ENCODE results near the gene PCP4L1.
"Not testable (repeated sequence)": the region's sequence is repeated elsewhere in the genome, so short reads cannot be mapped to it uniquely, and the experiment has no call there.

The PCP4L1 gene

DNA sequence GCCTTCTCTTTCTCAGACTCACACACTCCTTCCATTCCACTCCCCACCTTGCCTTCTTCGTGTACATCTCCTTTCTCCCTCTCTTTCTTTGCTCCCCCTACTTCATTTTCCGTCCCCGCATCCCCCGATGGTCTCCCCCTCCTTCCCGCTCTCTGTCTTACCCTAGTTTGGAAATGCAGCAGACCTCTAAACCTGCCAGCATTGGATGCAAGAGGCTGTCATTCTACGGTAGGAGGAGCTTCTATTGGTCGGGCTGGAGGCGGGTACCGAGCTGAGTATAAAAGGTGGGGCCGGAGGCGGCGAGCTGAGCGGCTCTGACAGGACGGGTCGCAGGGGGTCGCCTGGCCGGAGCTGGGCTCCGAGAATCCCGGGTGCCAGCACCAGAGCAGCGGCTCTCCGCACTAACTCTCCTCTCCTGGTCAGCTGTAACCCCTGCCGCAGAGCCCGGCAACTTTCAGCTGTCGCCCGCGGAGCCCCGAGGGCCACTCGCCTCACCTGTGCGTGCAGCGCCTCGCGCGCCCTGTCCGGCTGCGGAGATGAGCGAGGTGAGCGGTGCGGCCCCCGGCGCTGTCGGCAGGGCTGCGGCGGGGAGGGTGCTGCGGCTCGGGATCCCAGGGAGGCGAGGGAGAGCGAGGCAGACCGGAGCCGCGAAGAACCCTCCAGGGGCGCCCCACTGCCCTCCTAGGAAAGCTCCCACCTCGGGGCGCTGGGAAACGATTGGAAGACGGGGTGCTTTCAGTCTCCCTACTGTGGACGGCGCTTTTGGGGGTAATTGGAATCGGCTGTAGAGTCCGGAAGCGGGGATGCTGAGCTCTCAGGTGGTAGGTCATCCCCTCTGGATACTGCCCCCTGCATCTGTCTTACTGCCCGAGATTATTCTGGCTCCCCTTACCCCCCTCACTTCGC, at the start of gene PCP4L1:
TSS of gene PCP4L1 (plus strand) at position 307 of the 906 bp plus-strand sequence. CDS start at position 537, 230 bp downstream.
- peak; percentile 58 for DNase-seq (ENCODE audit: low read depth)

DNA sequence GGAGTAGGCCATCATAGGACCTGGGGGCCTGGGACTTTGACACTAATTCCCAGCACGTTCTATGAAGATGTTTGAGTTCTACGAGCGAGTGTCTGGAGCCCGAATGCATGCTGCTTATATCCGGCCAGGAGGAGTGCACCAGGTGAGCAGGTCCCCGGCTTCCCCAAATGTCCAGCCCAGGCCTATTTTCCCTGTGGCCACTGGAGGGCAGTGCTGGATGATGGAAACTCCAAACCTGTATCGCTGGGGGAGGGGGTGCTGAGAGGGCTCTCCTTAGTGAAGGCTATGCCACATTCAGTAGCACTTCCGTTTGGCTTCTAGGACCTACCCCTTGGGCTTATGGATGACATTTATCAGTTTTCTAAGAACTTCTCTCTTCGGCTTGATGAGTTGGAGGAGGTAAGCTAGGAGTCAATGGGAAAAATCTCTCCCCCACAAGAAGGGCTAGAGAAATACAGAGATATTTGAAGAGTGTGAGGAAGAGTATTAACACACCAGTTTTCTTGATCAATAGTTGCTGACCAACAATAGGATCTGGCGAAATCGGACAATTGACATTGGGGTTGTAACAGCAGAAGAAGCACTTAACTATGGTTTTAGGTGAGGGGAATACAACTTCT, 48.6 kb upstream of the PCP4L1 start:
- peak; percentile 60 for DNase-seq (ENCODE audit: low read depth)

DNA sequence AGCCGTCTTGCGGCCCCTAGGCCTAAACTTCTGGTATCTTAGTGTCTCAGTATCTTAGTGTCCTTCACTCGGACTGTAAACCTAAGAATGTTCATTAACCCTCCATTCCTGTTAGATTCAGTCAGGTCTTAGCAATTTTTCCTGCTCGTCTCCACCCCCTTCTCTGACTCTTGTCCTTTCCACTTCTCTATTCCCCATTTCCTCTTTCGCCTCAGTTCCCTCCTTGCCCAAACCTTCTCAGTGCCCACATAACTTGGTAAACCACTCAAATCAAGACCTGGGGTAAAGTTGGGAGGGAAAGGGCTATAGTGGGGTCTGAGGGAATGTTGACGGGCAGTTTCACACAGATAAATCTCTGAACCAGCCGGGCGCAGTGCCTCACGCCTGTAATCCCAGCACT, 44.2 kb upstream of the PCP4L1 start:
- DNase-seq (ENCODE audit: low read depth): no peak

DNA sequence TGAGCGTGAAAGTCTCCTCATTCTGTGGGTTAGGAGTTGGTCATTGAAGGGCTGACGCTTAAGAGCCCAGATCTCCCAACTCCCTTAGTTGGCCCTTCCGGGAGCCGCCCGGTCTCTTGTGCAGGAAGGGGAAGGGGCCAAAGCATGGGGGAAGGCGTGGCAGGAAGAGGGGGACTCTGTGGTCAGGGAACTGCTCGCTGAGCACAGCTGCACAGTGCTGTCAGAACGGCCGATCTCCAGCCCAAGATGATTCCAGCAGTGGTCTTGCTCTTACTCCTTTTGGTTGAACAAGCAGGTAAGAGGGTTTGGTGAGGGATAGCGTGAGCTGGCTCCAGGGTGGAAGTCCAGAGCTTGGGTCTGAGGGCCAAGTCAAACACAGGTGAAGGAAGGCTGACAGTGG, 43.5 kb upstream of the PCP4L1 start, which contains the start of gene FCER1G:
TSS of gene FCER1G (plus strand) at position 220 of the 400 bp plus-strand sequence. CDS start at position 247, 27 bp downstream.
- no peak for DNase-seq (ENCODE audit: low read depth)

DNA sequence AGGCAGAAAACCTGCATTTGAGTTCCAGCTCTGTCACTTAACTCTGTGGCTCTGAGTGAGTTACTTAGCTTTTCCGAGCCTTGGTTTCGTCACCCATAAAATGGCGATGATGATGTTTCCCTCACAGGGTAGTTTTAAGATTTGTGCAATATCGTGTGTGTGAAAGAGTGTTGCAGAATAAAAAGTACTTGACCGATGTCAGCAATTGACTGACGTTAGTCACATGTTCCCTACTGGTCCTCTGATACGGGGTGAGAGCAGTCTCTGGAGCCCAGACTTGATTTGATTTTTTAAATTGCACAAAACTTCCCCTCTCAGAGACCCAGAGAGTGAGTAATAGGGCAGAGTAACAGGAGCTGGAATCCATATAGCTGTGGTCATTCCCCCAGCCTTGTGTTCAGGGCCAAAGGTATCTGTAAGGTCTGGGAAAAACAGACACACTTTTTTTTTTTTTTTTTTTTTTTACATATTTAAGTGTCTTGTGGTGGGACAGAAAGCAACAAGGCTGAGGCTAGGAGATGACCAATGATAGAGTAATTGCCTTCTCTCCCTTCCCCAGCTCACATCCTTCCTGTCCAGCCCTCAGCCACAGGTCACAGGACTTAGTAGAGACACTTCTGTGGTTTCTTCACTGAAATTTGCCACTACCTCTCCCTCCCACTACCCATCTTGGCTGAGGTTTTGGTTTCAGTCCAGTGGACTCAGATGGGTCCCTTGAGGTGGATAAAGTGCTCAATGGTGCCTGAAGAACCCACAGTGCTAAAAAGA, 41.4 kb upstream of the PCP4L1 start:
- peak; percentile 90 for DNase-seq (ENCODE audit: low read depth)

DNA sequence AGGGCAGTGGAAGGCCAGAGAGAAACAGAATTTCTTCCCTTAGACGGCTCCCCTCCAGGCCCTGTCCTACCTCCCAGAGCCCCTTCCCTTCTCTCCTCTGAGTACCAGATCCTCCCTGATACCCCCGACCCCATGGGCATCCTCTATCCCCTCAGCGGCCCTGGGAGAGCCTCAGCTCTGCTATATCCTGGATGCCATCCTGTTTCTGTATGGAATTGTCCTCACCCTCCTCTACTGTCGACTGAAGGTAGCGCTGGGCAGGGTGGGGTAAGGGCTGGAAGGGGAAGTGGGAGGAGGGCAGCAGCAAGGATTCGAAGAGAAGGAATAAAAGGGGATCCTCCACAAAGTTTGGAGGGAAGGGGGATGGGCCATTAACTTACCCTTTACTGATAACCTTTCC, 40.7 kb upstream of the PCP4L1 start:
- no peak for DNase-seq (ENCODE audit: low read depth)

DNA sequence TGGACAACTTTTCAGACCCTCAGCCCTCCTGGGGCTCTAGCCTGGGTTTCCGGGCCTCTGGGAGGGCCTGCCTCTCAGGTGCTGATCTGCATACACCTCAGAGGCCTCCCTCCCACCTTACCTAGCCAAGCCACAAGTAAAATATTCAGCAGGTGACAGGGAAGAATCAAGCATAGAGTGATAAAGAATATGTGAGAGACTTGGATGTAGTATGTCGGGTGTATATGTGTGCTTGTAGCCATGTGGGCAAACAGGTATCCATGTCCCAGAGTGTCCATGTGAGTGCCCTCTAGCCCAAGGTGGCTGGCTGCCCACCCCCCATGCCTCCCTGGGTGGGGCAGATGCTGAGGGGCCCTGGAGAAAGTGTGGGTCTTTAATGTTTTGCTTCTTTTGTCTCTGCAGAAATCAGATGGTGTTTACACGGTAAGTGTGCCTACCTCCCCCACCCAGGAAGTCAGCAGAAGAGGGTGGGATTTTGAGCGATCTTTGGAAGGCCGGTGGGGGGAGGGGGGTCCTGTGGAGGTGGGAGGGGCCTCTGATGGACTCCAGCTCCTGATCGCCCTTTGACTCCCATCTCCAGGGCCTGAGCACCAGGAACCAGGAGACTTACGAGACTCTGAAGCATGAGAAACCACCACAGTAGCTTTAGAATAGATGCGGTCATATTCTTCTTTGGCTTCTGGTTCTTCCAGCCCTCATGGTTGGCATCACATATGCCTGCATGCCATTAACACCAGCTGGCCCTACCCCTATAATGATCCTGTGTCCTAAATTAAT, 40.1 kb upstream of the PCP4L1 start:
- DNase-seq (ENCODE audit: low read depth): no peak

DNA sequence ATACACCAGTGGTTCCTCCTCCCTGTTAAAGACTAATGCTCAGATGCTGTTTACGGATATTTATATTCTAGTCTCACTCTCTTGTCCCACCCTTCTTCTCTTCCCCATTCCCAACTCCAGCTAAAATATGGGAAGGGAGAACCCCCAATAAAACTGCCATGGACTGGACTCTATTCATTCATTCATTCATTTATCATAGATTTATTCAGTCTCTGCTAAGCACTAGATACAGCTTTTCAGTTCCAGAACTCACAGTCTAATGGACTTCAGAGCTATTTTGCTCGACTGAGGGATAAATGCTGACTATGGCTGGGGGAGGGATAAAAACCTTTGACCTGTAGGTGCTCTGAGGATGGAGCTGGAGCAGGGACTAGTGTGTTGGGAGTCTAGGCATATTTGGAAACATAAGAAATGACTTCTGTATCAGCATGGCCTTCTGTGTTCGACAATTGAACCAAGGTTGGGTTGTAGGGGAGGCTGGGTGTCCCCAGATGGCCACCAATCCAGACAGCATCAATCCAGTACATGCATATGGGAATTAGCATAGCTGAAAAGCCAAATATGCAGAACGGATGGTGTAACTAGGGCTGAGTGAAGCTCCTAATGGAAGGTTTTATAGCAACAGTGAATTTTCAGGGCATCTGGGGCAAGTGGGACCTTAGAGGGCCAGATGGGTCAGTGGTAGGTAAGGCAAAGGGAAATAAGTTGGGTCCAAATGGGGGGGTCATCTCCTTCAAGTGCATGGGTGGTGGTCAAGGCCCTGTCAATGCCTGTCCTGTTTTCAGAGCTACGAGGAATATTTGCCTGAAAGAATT, 39.3 kb upstream of the PCP4L1 start:
- no peak for DNase-seq (ENCODE audit: low read depth)

DNA sequence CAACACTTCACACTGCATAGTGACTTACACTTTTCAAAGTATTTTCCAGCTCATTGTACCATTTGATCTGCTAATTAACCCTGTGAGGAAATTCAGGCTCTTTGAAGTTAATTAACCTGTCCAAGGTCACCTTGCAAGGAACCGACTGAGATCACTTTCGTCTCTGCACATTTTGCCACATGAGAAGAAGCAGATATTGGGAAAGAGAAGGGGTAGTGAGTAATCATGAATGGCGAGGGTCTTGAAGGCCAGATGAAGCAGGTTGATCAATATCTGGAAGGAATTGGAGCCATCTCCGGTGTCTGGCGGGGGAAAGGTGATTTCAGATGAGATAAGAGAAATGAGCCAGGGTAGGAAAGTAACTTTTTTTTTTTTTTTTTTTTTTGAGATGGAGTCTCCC, 38.5 kb upstream of the PCP4L1 start:
- DNase-seq (ENCODE audit: low read depth): no peak

DNA sequence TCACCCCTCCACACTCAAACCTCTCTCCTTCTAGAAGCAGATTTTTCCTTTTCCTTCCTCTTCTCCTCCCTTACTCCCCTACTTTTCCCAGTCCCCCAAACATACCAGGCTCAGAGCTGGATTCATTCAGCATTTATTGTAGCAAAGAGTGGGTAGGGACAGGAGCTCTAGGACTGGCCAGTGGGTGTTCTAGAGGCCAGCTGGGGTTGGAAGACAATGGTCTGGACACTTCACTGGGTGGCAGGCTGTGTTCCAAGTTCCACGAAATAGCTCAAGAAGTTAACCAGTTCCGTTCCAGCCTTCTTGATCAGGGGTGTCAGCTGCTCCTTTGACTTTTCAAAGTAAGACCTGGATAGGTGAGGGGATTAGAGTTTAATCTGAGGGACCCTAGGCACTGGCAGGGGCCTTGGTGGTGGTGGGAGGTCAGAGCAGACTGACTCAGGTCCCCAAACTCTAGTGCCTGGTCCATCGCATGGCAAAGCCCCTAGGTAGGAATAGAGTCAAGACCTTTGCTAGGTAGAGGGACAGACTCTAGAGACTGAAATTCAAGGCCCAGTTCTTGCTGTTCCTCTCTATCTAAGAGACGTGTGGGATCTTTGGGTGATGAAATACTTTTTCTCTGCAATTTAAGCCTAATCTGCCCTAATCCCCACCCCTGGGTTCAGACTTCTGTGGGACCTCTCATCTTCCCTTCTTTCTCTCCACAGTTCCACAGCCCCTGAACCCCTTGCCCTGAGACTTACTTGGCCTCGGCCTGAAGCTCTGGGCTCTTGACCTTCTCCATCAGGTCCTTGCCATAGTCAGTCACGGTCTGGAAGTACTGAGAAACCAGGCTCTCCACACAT, 36.1 kb upstream of the PCP4L1 start:
- DNase-seq (ENCODE audit: low read depth): no peak

DNA sequence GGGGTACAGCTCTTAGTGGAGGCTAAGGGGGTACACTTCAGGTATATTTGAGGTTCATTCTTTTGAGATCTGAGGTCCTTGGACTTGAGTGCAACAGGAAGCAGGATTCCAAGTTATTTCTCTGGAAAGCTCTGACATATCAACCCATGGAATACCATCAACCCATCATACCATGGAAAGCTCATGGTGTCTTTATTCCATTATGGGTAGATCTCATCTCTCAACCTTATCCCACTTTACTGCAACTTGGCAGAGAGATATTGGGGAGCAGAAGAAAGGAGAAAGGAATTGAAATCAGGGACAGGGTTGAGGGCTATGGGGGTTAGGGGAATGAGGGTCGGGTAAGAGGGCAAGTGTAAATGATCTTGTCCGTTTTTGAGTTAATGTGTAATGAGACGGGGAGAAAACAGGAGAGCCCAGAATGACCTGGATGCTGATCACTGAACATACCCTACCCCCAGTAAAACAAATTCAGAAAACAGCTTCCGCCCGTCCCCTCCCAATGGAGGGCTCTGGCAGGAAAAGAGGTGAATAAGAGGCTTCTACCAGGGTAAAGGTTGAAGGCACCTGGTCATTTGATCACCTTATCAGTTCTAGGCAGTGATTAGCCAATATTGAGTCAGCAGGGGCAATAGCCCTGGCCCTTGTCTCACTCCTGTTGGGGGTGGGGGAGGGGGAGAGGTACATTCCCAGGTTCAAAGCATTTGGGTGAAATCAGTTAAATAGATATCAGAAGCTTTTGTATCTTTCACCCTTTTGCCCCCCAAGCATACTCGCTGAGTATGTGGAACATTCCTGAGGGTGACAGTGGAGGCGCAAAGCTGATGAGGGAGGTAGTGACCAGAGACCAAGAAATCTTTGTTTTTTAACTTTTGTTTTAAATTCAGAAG, 34.5 kb upstream of the PCP4L1 start:
- DNase-seq (ENCODE audit: low read depth): no peak

DNA sequence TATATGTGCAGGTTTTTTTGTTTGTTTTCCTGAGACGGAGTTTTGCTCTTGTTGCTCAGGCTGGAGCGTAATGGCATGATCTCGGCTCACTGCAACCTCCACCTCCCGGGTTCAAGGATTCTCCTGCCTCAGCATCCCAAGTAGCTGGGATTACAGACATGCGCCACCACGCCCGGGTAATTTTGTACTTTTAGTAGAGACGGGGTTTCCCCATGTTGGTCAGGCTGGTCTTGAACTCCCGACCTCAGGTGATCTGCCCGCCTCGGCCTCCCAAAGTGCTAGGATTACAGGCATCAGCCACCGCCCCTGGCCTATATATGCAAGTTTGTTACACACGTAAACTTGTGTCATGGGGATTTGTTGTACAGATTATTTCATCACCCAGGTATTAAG, 33.9 kb upstream of the PCP4L1 start:
- DNase-seq (ENCODE audit: low read depth): not testable (repeated sequence)

DNA sequence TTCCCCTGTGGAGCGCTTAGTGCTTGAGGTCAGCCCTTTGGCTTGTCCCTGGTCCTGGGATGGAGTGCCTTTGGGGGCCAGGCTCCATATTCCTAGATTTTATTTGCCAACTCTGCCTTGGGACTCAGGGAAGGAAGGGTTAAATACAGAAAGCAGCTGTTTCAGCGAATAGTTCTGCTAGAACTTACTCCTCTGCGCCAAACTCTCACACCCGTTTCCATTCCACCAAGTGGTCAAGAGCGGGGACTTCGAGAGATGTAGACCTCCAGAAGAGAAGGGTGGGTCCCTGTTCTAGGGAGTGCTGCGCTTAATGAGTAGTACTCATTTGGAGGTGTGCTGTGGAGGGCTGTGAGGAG, 33.4 kb upstream of the PCP4L1 start:
- DNase-seq (ENCODE audit: low read depth): no peak

DNA sequence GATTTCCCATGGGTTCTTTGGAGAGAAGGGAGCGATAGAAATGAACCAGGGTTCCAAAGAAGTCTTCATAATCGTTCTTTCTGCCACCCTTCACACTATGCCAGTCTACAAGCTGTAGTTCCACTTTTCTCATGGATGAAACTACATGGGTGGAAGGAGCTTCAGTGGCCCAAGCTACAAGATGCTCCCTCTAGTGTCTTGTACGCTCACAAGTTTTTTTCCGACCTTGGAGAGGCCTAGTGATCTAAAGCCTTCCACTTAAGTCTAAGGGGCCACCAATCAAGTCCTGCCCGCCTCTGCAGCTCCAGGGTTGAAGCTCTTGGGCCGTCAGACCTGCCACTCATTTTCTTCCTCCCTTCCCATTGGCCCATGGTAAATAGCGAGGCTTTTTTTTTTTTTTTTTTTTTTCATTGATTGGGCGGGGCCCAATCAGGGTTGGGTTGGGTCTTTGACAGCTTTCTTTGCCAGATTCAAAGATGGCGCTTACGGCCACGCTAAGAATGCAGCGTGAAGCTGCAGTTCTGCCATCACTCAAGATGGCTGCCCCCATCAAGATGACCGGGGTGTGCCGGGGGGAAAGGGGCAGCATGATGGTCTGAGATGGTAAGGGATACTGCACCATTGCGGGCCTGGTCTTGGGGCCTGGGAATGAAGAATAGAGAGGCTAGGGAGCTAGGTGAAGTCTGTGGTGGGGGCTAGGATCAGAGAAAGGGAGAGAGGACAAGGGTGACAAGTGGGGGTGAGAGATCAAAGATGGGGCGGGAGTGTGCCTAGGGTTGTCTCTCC, 32.8 kb upstream of the PCP4L1 start, which contains the start of gene TOMM40L:
TSS of gene TOMM40L (plus strand) at position 527 of the 786 bp plus-strand sequence. CDS start 430 bp downstream, outside the sequence.
- peak; percentile 100 for DNase-seq (ENCODE audit: low read depth)

DNA sequence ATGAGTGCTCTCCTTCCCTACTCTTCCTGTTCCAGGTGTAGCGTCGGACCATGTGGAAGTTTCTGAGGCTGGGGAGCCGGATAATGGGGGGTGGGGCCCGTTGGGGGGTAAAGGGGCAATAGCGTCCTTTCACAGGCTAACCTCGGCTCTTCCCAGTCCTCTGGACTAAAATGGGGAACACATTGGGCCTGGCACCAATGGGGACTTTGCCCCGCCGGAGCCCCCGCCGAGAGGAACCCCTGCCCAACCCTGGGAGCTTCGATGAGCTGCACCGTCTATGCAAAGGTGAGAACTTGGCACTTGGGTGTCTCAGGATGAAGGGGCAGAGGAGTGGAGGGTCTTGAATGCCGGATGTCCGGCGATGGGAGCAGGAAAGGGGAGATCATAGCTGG, 32.2 kb upstream of the PCP4L1 start:
- no peak for DNase-seq (ENCODE audit: low read depth)

DNA sequence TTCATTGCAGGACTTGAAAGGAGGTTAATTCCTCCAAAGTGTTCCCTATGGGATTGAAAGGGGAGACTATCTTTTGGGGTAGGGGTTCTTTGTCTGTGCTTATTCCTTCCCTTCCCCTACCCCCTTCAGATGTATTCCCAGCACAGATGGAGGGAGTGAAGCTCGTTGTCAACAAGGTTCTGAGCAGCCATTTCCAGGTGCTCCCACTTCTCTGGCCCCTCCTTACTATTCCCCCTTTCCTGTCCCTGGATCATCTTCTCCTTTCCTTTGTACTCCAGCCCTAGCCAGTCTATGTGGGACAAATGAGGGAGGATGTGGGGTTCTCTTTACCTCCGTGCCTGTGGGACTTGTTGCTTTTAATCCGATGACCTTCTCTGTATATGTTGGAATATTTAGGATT, 31.8 kb upstream of the PCP4L1 start:
- no peak for DNase-seq (ENCODE audit: low read depth)

DNA sequence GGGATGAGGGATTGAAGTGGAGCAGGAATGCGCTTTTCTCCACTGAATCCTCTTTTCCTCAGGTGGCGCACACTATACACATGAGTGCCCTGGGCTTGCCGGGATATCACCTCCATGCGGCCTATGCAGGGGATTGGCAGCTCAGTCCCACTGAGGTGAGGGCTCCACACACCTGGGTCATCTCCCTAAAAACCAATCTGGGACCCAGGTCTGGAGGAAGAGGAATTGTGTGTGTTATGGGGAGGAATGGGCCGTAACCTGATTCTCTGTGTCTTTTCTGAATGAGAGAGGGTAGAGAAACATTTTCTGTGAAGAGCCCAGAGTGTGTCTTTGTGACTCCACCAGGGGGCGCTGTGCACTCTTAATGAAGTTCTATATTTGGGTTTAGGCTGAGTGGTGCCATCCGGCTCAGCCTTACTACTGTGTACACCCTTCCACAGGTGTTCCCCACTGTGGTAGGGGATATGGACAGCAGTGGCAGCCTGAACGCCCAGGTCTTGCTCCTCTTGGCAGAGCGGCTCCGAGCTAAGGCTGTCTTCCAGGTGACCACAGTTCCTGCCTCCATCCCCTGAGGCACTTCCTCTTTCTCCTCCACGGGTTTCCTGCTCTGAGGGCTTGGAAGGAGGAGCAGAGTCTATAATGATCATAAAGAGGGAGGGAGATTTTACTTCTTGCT, 31.2 kb upstream of the PCP4L1 start:
- DNase-seq (ENCODE audit: low read depth): peak; percentile 50
